HEK293 (cell line): ENCODE results near the gene ZNF862.

Experiments used
- CTCF ChIA-PET: fragments of 350-600 bp; formaldehyde crosslinking; extraction: SDS; loops from one replicate; lab custom pipeline; 2021; ENCODE audit warnings: antibody characterized with exemption; lab: Yijun Ruan, JAX
- POLR2A ChIA-PET: fragments of 300-600 bp; formaldehyde crosslinking; extraction: SDS; loops from one replicate; lab custom pipeline; 2020; ENCODE audit warnings: antibody characterized with exemption, inconsistent platforms; lab: Yijun Ruan, JAX
- H3K27ac ChIP-seq: fragments of 200-500 bp; sonication (Bioruptor generic); 2 replicates; pipeline ENCODE4 v1.5.1; 2014; ENCODE audit warnings: low read depth, low read length, control low read depth, inconsistent platforms; ENCODE audit errors: extremely low read depth
- H3K36me3 ChIP-seq, 2 experiments: fragments of 200-500 bp in 1 of 2; sonication (Bioruptor generic) in 1 of 2; 1 replicate in 1 of 2; 2 replicates in 1 of 2; pipeline ENCODE4 v1.5.1; 2014 to 2017; ENCODE audit warnings: inconsistent platforms in 2 of 2, low read length in 2 of 2; ENCODE audit not compliant: control insufficient read depth in 2 of 2, insufficient read depth in 1 of 2
- H3K4me1 ChIP-seq: fragments of 200-500 bp; sonication (Bioruptor generic); 2 replicates; pipeline ENCODE4 v1.5.1; 2014; ENCODE audit warnings: mild to moderate bottlenecking, low read length, inconsistent platforms; ENCODE audit not compliant: control insufficient read depth, insufficient read depth
- H3K4me3 ChIP-seq: 2 replicates; pipeline ENCODE4 v1.5.1; 2011; ENCODE audit warnings: low read depth, mild to moderate bottlenecking, control low read depth, low read length, moderate library complexity
- H3K9me3 ChIP-seq: fragments of 200-500 bp; sonication (Bioruptor generic); 2 replicates; pipeline ENCODE4 v1.5.1; 2014; ENCODE audit warnings: low read depth, low read length, inconsistent platforms; ENCODE audit not compliant: control insufficient read depth, insufficient read depth
- SALL2 ChIP-seq: fragments of 450-650 bp; formaldehyde crosslinking; IDR thresholded peaks from 2 replicates; pipeline ENCODE4 v1.5.0; 2017; ENCODE audit warnings: missing biosample characterization, mild to moderate bottlenecking, missing genetic modification characterization, borderline replicate concordance
- SCRT2 ChIP-seq: fragments of 450-650 bp; formaldehyde crosslinking; IDR thresholded peaks from 2 replicates; pipeline ENCODE4 v1.5.1; 2016; ENCODE audit warnings: missing biosample characterization, missing genetic modification characterization
- YY2 ChIP-seq: fragments of 450-650 bp; formaldehyde crosslinking; IDR thresholded peaks from 2 replicates; pipeline ENCODE4 v1.5.1; 2016; ENCODE audit warnings: missing biosample characterization, missing genetic modification characterization
- ZFP69B ChIP-seq: fragments of 450-650 bp; formaldehyde crosslinking; IDR thresholded peaks from 2 replicates; pipeline ENCODE4 v1.5.1; 2016; ENCODE audit warnings: missing biosample characterization, missing genetic modification characterization
- ZNF132 ChIP-seq: fragments of 450-650 bp; formaldehyde crosslinking; IDR thresholded peaks from 2 replicates; pipeline ENCODE4 v1.5.1; 2017; ENCODE audit warnings: missing biosample characterization, missing genetic modification characterization, borderline replicate concordance
- ZNF19 ChIP-seq: fragments of 450-650 bp; formaldehyde crosslinking; IDR thresholded peaks from 2 replicates; pipeline ENCODE4; 2016; ENCODE audit warnings: missing biosample characterization, missing genetic modification characterization, low read depth
- ZNF2 ChIP-seq: fragments of 450-650 bp; formaldehyde crosslinking; IDR thresholded peaks from 2 replicates; pipeline ENCODE4 v1.5.1; 2016; ENCODE audit warnings: missing biosample characterization, missing genetic modification characterization
- ZNF521 ChIP-seq: fragments of 450-650 bp; formaldehyde crosslinking; IDR thresholded peaks from 2 replicates; pipeline ENCODE4 v1.5.1; 2017; ENCODE audit warnings: missing biosample characterization, mild to moderate bottlenecking, missing genetic modification characterization
- ZNF529 ChIP-seq: fragments of 450-650 bp; formaldehyde crosslinking; IDR thresholded peaks from 2 replicates; pipeline ENCODE4 v1.5.1; 2017; ENCODE audit warnings: missing genetic modification characterization, missing biosample characterization; ENCODE audit not compliant: insufficient replicate concordance
- ZNF544 ChIP-seq: fragments of 450-650 bp; formaldehyde crosslinking; IDR thresholded peaks from 2 replicates; pipeline ENCODE4 v1.5.0; 2017; ENCODE audit warnings: missing biosample characterization, missing genetic modification characterization
- ZNF555 ChIP-seq: fragments of 450-650 bp; formaldehyde crosslinking; conservative IDR thresholded peaks from 2 replicates; pipeline ENCODE4 v1.5.1; 2017; ENCODE audit warnings: missing biosample characterization, mild to moderate bottlenecking, missing genetic modification characterization, inconsistent platforms
- ZNF610 ChIP-seq: fragments of 450-650 bp; formaldehyde crosslinking; IDR thresholded peaks from 2 replicates; pipeline ENCODE4 v1.5.1; 2016; ENCODE audit warnings: missing biosample characterization, missing genetic modification characterization, borderline replicate concordance
- ZNF776 ChIP-seq: fragments of 450-650 bp; formaldehyde crosslinking; IDR thresholded peaks from 2 replicates; pipeline ENCODE4 v1.5.0; 2017; ENCODE audit warnings: missing biosample characterization, missing genetic modification characterization, borderline replicate concordance
- ZNF830 ChIP-seq: fragments of 450-650 bp; IDR thresholded peaks from 2 replicates; pipeline ENCODE4 v1.5.0; 2018; ENCODE audit warnings: missing biosample characterization, missing genetic modification characterization, low read depth, mild to moderate bottlenecking, moderate library complexity
- TF ChIP-seq, protein P1 (sequence below): fragments of 450-650 bp; IDR thresholded peaks from 2 replicates; pipeline ENCODE4 v1.5.1; 2018; ENCODE audit warnings: missing biosample characterization, mild to moderate bottlenecking, missing genetic modification characterization
- TF ChIP-seq, protein P2 (sequence below): fragments of 450-650 bp; formaldehyde crosslinking; IDR thresholded peaks from 2 replicates; pipeline ENCODE4 v1.5.1; 2016; ENCODE audit warnings: missing biosample characterization, missing genetic modification characterization
- TF ChIP-seq, protein P3 (sequence below): fragments of 450-650 bp; formaldehyde crosslinking; IDR thresholded peaks from 2 replicates; pipeline ENCODE4 v1.5.1; 2017; ENCODE audit warnings: missing biosample characterization, missing genetic modification characterization

ZNF862 gene

DNA sequence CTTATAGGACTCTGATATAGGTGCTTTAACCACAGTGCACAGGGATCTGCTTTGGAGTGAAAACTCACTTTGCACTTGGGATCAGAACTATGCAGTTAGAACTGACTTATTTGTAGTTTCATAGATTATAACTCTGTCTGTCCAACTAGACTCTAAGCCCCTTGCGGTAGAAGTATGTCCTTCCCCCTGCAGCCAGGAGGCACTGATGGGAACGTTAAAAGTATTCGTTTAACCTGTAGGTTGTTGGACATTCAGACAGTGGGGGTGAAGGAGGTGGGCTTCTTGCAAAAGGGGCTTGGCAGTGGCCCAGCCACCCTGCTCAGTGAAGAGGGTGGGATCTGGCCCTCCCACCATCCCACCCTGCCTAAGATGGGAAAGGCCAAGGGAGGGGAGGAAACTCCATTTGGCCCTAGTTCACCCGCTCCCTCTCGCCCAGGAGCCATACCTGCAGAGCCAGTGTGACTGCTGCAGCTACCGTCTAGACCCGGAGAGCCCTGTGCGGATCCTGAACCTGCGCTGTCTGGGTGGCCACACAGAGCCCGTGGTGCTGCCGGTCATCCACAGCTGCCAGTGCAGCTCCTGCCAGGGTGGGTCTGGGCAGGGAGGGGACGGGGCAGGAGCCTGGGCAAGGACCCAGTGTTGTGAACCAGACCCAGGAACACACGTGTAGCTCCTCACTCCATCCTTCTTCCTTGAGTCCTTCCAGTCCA lies 5.7 kb upstream of the ZNF862 start (continued):
- no peak for TF ChIP-seq ZNF610
- no peak for TF ChIP-seq ZNF776 (tag by site-specific recombination)
- TF ChIP-seq, protein P1, sequence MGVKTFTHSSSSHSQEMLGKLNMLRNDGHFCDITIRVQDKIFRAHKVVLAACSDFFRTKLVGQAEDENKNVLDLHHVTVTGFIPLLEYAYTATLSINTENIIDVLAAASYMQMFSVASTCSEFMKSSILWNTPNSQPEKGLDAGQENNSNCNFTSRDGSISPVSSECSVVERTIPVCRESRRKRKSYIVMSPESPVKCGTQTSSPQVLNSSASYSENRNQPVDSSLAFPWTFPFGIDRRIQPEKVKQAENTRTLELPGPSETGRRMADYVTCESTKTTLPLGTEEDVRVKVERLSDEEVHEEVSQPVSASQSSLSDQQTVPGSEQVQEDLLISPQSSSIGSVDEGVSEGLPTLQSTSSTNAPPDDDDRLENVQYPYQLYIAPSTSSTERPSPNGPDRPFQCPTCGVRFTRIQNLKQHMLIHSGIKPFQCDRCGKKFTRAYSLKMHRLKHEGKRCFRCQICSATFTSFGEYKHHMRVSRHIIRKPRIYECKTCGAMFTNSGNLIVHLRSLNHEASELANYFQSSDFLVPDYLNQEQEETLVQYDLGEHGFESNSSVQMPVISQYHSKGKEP (tag by site-specific recombination): no peak
- no peak for TF ChIP-seq ZNF544 (tag by site-specific recombination)
- TF ChIP-seq, protein P2, sequence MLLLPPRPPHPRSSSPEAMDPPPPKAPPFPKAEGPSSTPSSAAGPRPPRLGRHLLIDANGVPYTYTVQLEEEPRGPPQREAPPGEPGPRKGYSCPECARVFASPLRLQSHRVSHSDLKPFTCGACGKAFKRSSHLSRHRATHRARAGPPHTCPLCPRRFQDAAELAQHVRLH (tag by site-specific recombination): no peak
- TF ChIP-seq, protein P3, sequence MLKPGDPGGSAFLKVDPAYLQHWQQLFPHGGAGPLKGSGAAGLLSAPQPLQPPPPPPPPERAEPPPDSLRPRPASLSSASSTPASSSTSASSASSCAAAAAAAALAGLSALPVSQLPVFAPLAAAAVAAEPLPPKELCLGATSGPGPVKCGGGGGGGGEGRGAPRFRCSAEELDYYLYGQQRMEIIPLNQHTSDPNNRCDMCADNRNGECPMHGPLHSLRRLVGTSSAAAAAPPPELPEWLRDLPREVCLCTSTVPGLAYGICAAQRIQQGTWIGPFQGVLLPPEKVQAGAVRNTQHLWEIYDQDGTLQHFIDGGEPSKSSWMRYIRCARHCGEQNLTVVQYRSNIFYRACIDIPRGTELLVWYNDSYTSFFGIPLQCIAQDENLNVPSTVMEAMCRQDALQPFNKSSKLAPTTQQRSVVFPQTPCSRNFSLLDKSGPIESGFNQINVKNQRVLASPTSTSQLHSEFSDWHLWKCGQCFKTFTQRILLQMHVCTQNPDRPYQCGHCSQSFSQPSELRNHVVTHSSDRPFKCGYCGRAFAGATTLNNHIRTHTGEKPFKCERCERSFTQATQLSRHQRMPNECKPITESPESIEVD (tag by site-specific recombination): no peak
- TF ChIP-seq ZNF555: no peak

DNA sequence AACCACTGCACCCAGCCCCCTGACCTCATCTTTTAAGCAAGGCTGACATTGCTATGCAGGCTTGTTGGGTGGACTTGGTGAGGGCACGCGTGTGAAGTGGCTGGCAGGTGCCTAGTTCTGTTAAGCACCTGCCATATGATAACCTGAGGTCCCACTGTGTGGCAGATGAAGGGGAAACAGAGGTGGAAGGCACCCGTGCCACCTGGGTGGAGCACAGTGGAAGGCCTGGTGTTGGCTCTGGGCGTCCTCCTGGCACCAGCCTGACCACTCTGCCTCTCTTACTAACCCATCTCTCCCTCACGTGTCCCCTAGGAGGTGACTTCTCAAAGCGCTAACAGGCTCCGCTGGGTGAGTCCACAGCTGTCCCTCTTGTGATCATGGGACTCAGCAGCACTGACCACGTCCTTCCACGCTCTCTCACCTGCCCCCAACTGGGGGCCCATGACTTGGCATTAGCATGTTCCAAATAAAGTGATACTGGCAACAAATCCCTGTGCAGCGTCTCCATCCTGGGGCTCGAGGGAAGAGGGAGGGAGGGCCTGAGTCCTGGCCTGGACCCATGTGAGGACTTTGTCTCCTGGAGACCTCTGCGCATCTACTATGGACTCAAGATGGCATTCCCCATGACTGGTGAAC lies 4.6 kb upstream of the ZNF862 start:
- no peak for TF ChIP-seq SCRT2
- TF ChIP-seq ZNF830 (tag by site-specific recombination): no peak
- no peak for TF ChIP-seq ZNF19 (tag by site-specific recombination)
- TF ChIP-seq, all 188 proteins: peak for 0
- no peaks in the 10 kb centered on the region for H3K4me1 ChIP-seq
- POLR2A ChIA-PET: no interaction called here
- H3K9me3 ChIP-seq: no peaks in the 10 kb centered on the region
- H3K4me3 ChIP-seq: no peak overlapping the region
- CTCF ChIA-PET: interaction anchor here (1.0 kb wide), 1 partner anchor 33 kb away, joined by 5 read pairs; no protein-coding TSS in a partner anchor
- no peaks in the 10 kb centered on the region for H3K36me3 ChIP-seq
- H3K27ac ChIP-seq: no peak overlapping the region

DNA sequence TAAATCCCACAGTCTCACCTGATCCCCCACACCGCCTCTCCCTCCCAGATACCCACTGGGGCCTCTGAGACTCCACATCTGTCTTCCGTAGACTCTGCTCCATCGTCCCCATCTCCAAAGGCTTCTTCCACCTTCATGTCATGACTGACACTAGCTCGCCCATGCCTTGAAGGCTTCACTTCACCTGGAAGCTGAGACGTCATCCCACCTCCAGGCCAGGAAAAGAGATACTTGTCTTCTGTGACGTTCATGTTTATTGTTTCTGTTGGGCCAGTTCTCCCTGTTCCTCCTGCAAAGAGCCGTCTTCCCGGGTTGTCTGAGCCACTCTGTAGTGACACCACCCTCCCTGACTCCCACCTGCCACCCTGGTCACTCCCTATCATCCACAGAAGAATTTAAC lies 3.6 kb upstream of the ZNF862 start:
- ChIA-PET CTCF (no interaction called here), POLR2A (no interaction called here)
- no peaks in the 10 kb centered on the region for H3K36me3 ChIP-seq

DNA sequence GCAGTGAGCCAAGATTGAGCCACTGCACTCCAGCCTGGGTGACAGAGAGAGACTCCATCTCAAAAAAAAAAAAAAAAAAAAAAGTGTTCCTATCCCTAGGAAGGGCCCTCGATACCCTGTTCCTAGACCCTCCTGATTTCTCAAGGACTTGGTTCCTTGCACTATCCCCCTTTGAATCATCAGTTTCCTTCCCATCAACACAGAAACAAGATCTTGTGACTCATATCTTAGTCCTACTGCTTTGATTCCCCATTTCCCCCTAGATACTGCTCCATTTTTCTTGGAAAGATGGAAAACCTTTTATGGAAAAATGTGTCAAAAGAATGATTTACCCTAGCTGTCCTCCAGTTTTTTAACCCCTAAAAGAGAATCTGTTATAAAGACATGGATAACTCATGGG lies 1.7 kb upstream of the ZNF862 start:
- H3K9me3 ChIP-seq: no peaks in the 10 kb centered on the region
- CTCF ChIA-PET: no interaction called here
- POLR2A ChIA-PET: no interaction called here
- no peak for TF ChIP-seq ZNF521 (tag by site-specific recombination)
- no peak for TF ChIP-seq ZNF2 (tag by site-specific recombination)
- no peak for TF ChIP-seq SALL2 (tag by site-specific recombination)
- no peak for TF ChIP-seq YY2
- TF ChIP-seq ZFP69B (tag by site-specific recombination): no peak
- no peak for TF ChIP-seq ZNF529 (tag by site-specific recombination)
- TF ChIP-seq, all 188 proteins: peak for 0
- no peak overlapping the region for H3K4me3 ChIP-seq
- no peak overlapping the region for H3K27ac ChIP-seq
- H3K4me1 ChIP-seq: no peaks in the 10 kb centered on the region
- no peaks in the 10 kb centered on the region for H3K36me3 ChIP-seq

More for the DNA sequence above, 3.6 kb upstream of the ZNF862 start:
- Histone ChIP-seq H3K4me3 (no peak overlapping the region), H3K4me1 (no peaks in the 10 kb centered on the region), H3K27ac (no peak overlapping the region), H3K9me3 (no peaks in the 10 kb centered on the region)
- TF ChIP-seq ZNF132: no peak
